ENCODE data around the gene CCNB1IP1.

GRCh38 chr14:20327005-20327869, 5.8 kb downstream of the CCNB1IP1 start:
- no peak for TF ChIP-seq ISL1 (CRISPR knock-in tag; IDR thresholded peaks at IDR 0.05)
- no peak for TF ChIP-seq BACH2 (CRISPR knock-in tag; IDR thresholded peaks at IDR 0.05; ENCODE audit: borderline replicate concordance)
- no peak for TF ChIP-seq ESRRG (CRISPR knock-in tag; IDR thresholded peaks at IDR 0.05)
- no peak for TF ChIP-seq PATZ1 (CRISPR knock-in tag; IDR thresholded peaks at IDR 0.05; ENCODE audit: borderline replicate concordance)
- TF ChIP-seq RARB (CRISPR knock-in tag; IDR thresholded peaks at IDR 0.05) = no peak
- no peak for TF ChIP-seq TCF4 (CRISPR knock-in tag; IDR thresholded peaks at IDR 0.05; ENCODE audit: borderline replicate concordance)
- no peak for TF ChIP-seq TOX (CRISPR knock-in tag; IDR thresholded peaks at IDR 0.05; ENCODE audit: borderline replicate concordance)
- TF ChIP-seq ZNF565 (CRISPR knock-in tag; conservative IDR thresholded peaks at IDR 0.05; ENCODE audit: low read depth) = no peak
- no peak for TF ChIP-seq OSR1 (CRISPR knock-in tag; IDR thresholded peaks at IDR 0.05)
- TF ChIP-seq TSHZ2 (CRISPR knock-in tag; IDR thresholded peaks at IDR 0.05) = no peak
- no peak for TF ChIP-seq CREB5 (CRISPR knock-in tag; IDR thresholded peaks at IDR 0.05; ENCODE audit: low read depth)
- no peak for TF ChIP-seq POU6F1 (CRISPR knock-in tag; IDR thresholded peaks at IDR 0.05; ENCODE audit: borderline replicate concordance, low read depth)
- TF ChIP-seq ZFP30 (CRISPR knock-in tag; IDR thresholded peaks at IDR 0.05) = no peak
- TF ChIP-seq CSRNP3 (CRISPR knock-in tag; IDR thresholded peaks at IDR 0.05) = no peak

Data from SK-N-SH treated with all-trans-retinoic acid at 6 μM for 48 hours (cell line).